Sigmoid colon (tissue), 4 donors: Measurements from ENCODE around the gene TSSK2.

Experiments used
- CTCF ChIP-seq, 4 experiments: fragments of 450-650 bp in 3 of 4; fragments of 200-600 bp in 1 of 4; IDR thresholded peaks; one replicate each; pipeline ENCODE4 v1.5.1; 2016 to 2019; ENCODE audit warnings: antibody characterized with exemption in 4 of 4, mild to moderate bottlenecking in 3 of 4, moderate library complexity in 2 of 4
- EP300 ChIP-seq, 4 donors: sonication (generic); formaldehyde crosslinking; IDR thresholded peaks; one replicate each; pipeline ENCODE4 v1.6.1; 2017; ENCODE audit warnings: antibody characterized with exemption in 4 of 4

GRCh38 chr22:19090183-19090582, 40.9 kb upstream of the TSSK2 start:
- no peak for TF ChIP-seq CTCF (IDR thresholded peaks at IDR 0.05)
- no peak for TF ChIP-seq EP300 (IDR thresholded peaks at IDR 0.05)
